Right ventricle myocardium superior (tissue), 1 donor: Measurements from ENCODE around the gene LSM7. TPM values are rescaled to one million over a fixed set of nuclear protein-coding genes. Genes with fewer than 3 reads are reported as not detected.
A peak's percentile ranks its signal among the peaks of the same experiment; 100 is the strongest.

Source experiments
- ATAC-seq: fragments of 200-7000 bp; cut with Tn5 transposase; one replicate; pipeline ENCODE4 v1.9.1; 2020; ENCODE audit warnings: mild to moderate bottlenecking; ENCODE audit not compliant: poor library complexity
- DNase-seq: peaks from one replicate; pipeline ENCODE4 v3.0.0-alpha.2; 2020
- intact Hi-C: fragments of 100-400 bp; cut with DNase I; formaldehyde crosslinking; loops from one replicate; pipeline ENCODE4 v1.11.2; 2022
- total RNA-seq: library from RNA; stranded (reverse); fragmentation: NEBNext Ultra II Directional; extraction: Animal tissue kit (Norgen Biotek cat#: 25700); gene quantifications from one replicate; pipeline ENCODE4 v1.2.1, GENCODE V29; 2021
- donor health status: DM: no; HTN: yes; CAD: no; lungs with severe emphysema.

The LSM7 gene
- total RNA-seq, 1 donor from 2014 or later = 37.3 TPM

GRCh38 chr19:2330255-2330631 is 1.9 kb upstream of the LSM7 start:
- intact Hi-C loops = no loop called here
- DNase-seq = no peak
- no peak for ATAC-seq

- no peak for ATAC-seq
- DNase-seq = no peak
- intact Hi-C loops = loop anchor here (10.0 kb wide), 1 partner anchor 395 kb away; no protein-coding TSS in a partner anchor
Observed at GRCh38 chr19:2329501-2329916, 1.1 kb upstream of the LSM7 start.

- no peak for DNase-seq
- intact Hi-C loops = loop anchor here (10.0 kb wide), 1 partner anchor 394 kb away; no protein-coding TSS in a partner anchor
- peak; percentile 2 for ATAC-seq
Observed at GRCh38 chr19:2329149-2329478, 728 bp upstream of the LSM7 start.

GRCh38 chr19:2327773-2328400 is 499 bp downstream of the LSM7 start:
- ATAC-seq = peak; percentile 25
- intact Hi-C loops = loop anchor here (10.0 kb wide), 1 partner anchor 393 kb away; no protein-coding TSS in a partner anchor

GRCh38 chr19:2326699-2327360 is 1.6 kb downstream of the LSM7 start:
- DNase-seq (no peak), ATAC-seq (no peak)
- intact Hi-C loops = loop anchor here (10.0 kb wide), 1 partner anchor 392 kb away; no protein-coding TSS in a partner anchor

More at GRCh38 chr19:2327773-2328400, 499 bp downstream of the LSM7 start:
- DNase-seq = no peak

- intact Hi-C loops = loop anchor here (10.0 kb wide), 1 partner anchor 391 kb away; no protein-coding TSS in a partner anchor
- DNase-seq = no peak
- ATAC-seq = no peak
Observed at GRCh38 chr19:2325281-2326046, 2.9 kb downstream of the LSM7 start.

- DNase-seq (no peak), ATAC-seq (no peak)
- intact Hi-C loops = loop anchor here (10.0 kb wide), 1 partner anchor 390 kb away; no protein-coding TSS in a partner anchor
Observed at GRCh38 chr19:2324220-2324948, 4.0 kb downstream of the LSM7 start.

GRCh38 chr19:2323707-2324106 is 4.7 kb downstream of the LSM7 start:
- intact Hi-C loops = loop anchor here (10.0 kb wide), 1 partner anchor 389 kb away; no protein-coding TSS in a partner anchor
- ATAC-seq (no peak), DNase-seq (no peak)

GRCh38 chr19:2321565-2322283 is 6.7 kb downstream of the LSM7 start:
- intact Hi-C loops = loop anchor here (10.0 kb wide), 1 partner anchor 387 kb away; no protein-coding TSS in a partner anchor
- ATAC-seq (no peak), DNase-seq (no peak)

- DNase-seq (no peak), ATAC-seq (no peak)
- intact Hi-C loops = loop anchor here (10.0 kb wide), 1 partner anchor 386 kb away; no protein-coding TSS in a partner anchor
Observed at GRCh38 chr19:2320939-2321338, 7.4 kb downstream of the LSM7 start.

- intact Hi-C loops = loop anchor here (10.0 kb wide), 1 partner anchor 385 kb away; no protein-coding TSS in a partner anchor
- ATAC-seq (no peak), DNase-seq (no peak)
Observed at GRCh38 chr19:2320049-2320448, 8.3 kb downstream of the LSM7 start.

GRCh38 chr19:2319551-2319950 is 8.8 kb downstream of the LSM7 start:
- intact Hi-C loops = loop anchor here (5.0 kb wide), 2 partner anchors 42 to 162 kb away; no protein-coding TSS in a partner anchor
- no peak for DNase-seq
- no peak for ATAC-seq

GRCh38 chr19:2318923-2319322 is 9.5 kb downstream of the LSM7 start:
- ATAC-seq (no peak), DNase-seq (no peak)
- intact Hi-C loops = loop anchor here (5.0 kb wide), 2 partner anchors 42 to 162 kb away; no protein-coding TSS in a partner anchor

GRCh38 chr19:2317756-2318155 is 10.6 kb downstream of the LSM7 start:
- ATAC-seq (no peak), DNase-seq (no peak)
- intact Hi-C loops = loop anchor here (5.0 kb wide), 2 partner anchors 40 to 160 kb away; no protein-coding TSS in a partner anchor

- ATAC-seq = no peak
- DNase-seq = no peak
- intact Hi-C loops = loop anchor here (5.0 kb wide), 2 partner anchors 40 to 160 kb away; no protein-coding TSS in a partner anchor
Observed at GRCh38 chr19:2317300-2317699, 11.1 kb downstream of the LSM7 start.

- ATAC-seq (peak; percentile 94), DNase-seq (peak; percentile 88)
- intact Hi-C loops = loop anchor here (5.0 kb wide), 2 partner anchors 39 to 159 kb away; no protein-coding TSS in a partner anchor
Observed at GRCh38 chr19:2315818-2316353, 12.5 kb downstream of the LSM7 start.

- intact Hi-C loops = loop anchor here (5.0 kb wide), 2 partner anchors 38 to 158 kb away; no protein-coding TSS in a partner anchor
Observed at GRCh38 chr19:2315121-2315817, 13.1 kb downstream of the LSM7 start.

More at GRCh38 chr19:2315121-2315817, 13.1 kb downstream of the LSM7 start:
- ATAC-seq (no peak), DNase-seq (no peak)
